A549 (cell line): ENCODE results near the gene HTRA3. TPM values are rescaled to one million over a fixed set of nuclear protein-coding genes. Genes with fewer than 3 reads are reported as not detected.

Source experiments
- ATAC-seq, 2 experiments: fragments of 200-7000 bp in 1 of 2; fragments of >200 bp in 1 of 2; cut with Nextera tagmentation in 1 of 2; cut with Tn5 transposase in 1 of 2; 3 replicates each; pipeline versions ENCODE4 v1.8.0 to v1.9.1; 2018 to 2020; ENCODE audit warnings: mild to moderate bottlenecking in 1 of 2, moderate library complexity in 1 of 2
- CTCF ChIA-PET: fragments of 300-600 bp; sonication (Branson Sonifier 250); formaldehyde crosslinking; extraction: SDS; loops from one replicate; lab custom pipeline; 2021; ENCODE audit warnings: antibody characterized with exemption, inconsistent platforms; lab: Yijun Ruan, JAX
- POLR2A ChIA-PET: fragments of 350-600 bp; formaldehyde crosslinking; extraction: SDS; loops from one replicate; lab custom pipeline; 2021; ENCODE audit warnings: antibody characterized with exemption, inconsistent platforms; lab: Yijun Ruan, JAX
- DNase-seq, 2 experiments: peaks; one replicate each; pipeline versions ENCODE4 v3.0.0 to v3.0.0-alpha.2; 2011 to 2016; ENCODE audit warnings: low read depth in 1 of 2, low spot score in 1 of 2
- FAIRE-seq: peaks from 2 replicates; lab custom pipeline; 2011; peaks lifted over from hg19 to GRCh38; lab: Jason Lieb, UNC
- H3K27ac ChIP-seq, 2 experiments: fragments of >200 bp; sonication (Bioruptor Twin); formaldehyde crosslinking; 3 replicates each; pipeline ENCODE4 v1.5.1; 2016 to 2017
- H3K4me1 ChIP-seq: fragments of >200 bp; sonication (Bioruptor Twin); formaldehyde crosslinking; 3 replicates; pipeline ENCODE4 v1.6.1; 2016
- H3K4me2 ChIP-seq: fragments of >200 bp; sonication (Bioruptor Twin); formaldehyde crosslinking; 3 replicates; pipeline ENCODE4 v1.6.1; 2016
- H3K4me3 ChIP-seq: fragments of >200 bp; sonication (Bioruptor Twin); formaldehyde crosslinking; 3 replicates; pipeline ENCODE4 v1.5.1; 2016
- H3K9me3 ChIP-seq: fragments of >200 bp; sonication (Bioruptor Twin); formaldehyde crosslinking; 3 replicates; pipeline ENCODE4 v1.6.1; 2016
- CBX8 ChIP-seq: fragments of 200-600 bp; sonication (generic); IDR thresholded peaks from 2 replicates; pipeline ENCODE4 v1.6.1; 2016
- CEBPB ChIP-seq, 2 experiments: fragments of >200 bp in 1 of 2; sonication (Bioruptor Twin) in 1 of 2; formaldehyde crosslinking in 1 of 2; IDR thresholded peaks; 2 replicates each; pipeline ENCODE4 v1.6.1; 2012 to 2016
- CHD2 ChIP-seq: fragments of 150-350 bp; IDR thresholded peaks from 2 replicates; pipeline ENCODE4 v1.6.1; 2014; ENCODE audit warnings: low read length; ENCODE audit not compliant: partially characterized antibody
- EHF ChIP-seq: fragments of 250-450 bp; sonication (Bioruptor Pico); IDR thresholded peaks from 2 replicates; pipeline ENCODE4 v1.5.0; 2020; ENCODE audit warnings: mild to moderate bottlenecking
- EP300 ChIP-seq, 2 experiments: fragments of >200 bp; sonication (Bioruptor Twin); formaldehyde crosslinking; IDR thresholded peaks; 2 replicates in 1 of 2; 3 replicates in 1 of 2; pipeline ENCODE4 v1.6.1; 2016 to 2017
- FOXS1 ChIP-seq: fragments of 250-450 bp; sonication (Bioruptor Pico); IDR thresholded peaks from 2 replicates; pipeline ENCODE4 v1.5.0; 2020; ENCODE audit warnings: mild to moderate bottlenecking, moderate library complexity
- GATA3 ChIP-seq: IDR thresholded peaks from 2 replicates; pipeline ENCODE4 v1.6.1; 2012; ENCODE audit warnings: borderline replicate concordance
- HOXB5 ChIP-seq: fragments of 250-450 bp; sonication (Bioruptor Pico); IDR thresholded peaks from 2 replicates; pipeline ENCODE4 v1.5.0; 2020; ENCODE audit warnings: mild to moderate bottlenecking, moderate library complexity
- KDM5A ChIP-seq: fragments of 200-600 bp; sonication (generic); IDR thresholded peaks from 2 replicates; pipeline ENCODE4 v1.6.1; 2016; ENCODE audit warnings: antibody characterized with exemption, mild to moderate bottlenecking
- NPAS2 ChIP-seq: fragments of 250-450 bp; sonication (Bioruptor Pico); IDR thresholded peaks from 2 replicates; pipeline ENCODE4 v1.8.0; 2022; ENCODE audit warnings: mild to moderate bottlenecking, moderate library complexity, borderline replicate concordance
- NR3C1 ChIP-seq: fragments of >200 bp; sonication (Bioruptor Twin); formaldehyde crosslinking; IDR thresholded peaks from 3 replicates; pipeline ENCODE4 v1.6.1; 2017
- PHF8 ChIP-seq: fragments of 200-600 bp; sonication (generic); IDR thresholded peaks from 2 replicates; pipeline ENCODE4 v1.6.1; 2016; ENCODE audit warnings: low read depth, mild to moderate bottlenecking, antibody characterized with exemption, moderate library complexity, borderline replicate concordance
- POLR2A ChIP-seq: IDR thresholded peaks from 2 replicates; pipeline ENCODE4 v1.6.1; 2012; ENCODE audit warnings: mild to moderate bottlenecking, low read length
- SMC3 ChIP-seq: fragments of >200 bp; sonication (Bioruptor Twin); formaldehyde crosslinking; IDR thresholded peaks from 3 replicates; pipeline ENCODE4 v1.6.1; 2018; ENCODE audit warnings: inconsistent platforms
- TFCP2L1 ChIP-seq: fragments of 250-450 bp; sonication (Bioruptor Pico); IDR thresholded peaks from 2 replicates; pipeline ENCODE4 v1.5.0; 2021; ENCODE audit warnings: mild to moderate bottlenecking
- ZC3H11A ChIP-seq: fragments of 450-650 bp; IDR thresholded peaks from 2 replicates; pipeline ENCODE4 v1.6.1; 2014; ENCODE audit warnings: antibody characterized with exemption, mild to moderate bottlenecking
- ZNF302 ChIP-seq: fragments of 250-450 bp; sonication (Bioruptor Pico); IDR thresholded peaks from 2 replicates; pipeline ENCODE4 v1.9.0; 2021; ENCODE audit warnings: inconsistent platforms, mild to moderate bottlenecking, moderate library complexity
- ZSCAN20 ChIP-seq: fragments of 250-450 bp; sonication (Bioruptor Pico); IDR thresholded peaks from 2 replicates; pipeline ENCODE4 v1.8.0; 2022; ENCODE audit warnings: mild to moderate bottlenecking, moderate library complexity
- WGBS: methylation state at CpG from one replicate; pipeline ENCODE4 v1.1.6; 2017; ENCODE audit errors: missing lambda C conversion rate; 5-methylcytosine and 5-hydroxymethylcytosine counted together
- polyA plus RNA-seq, 4 experiments: library from polyadenylated mRNA; depleted of rRNA in 3 of 4; stranded (reverse); fragments of >200 nt; fragmentation: RNase III in 1 of 4; extraction: RNeasy Plus Mini Kit Qiagen cat#74134 plus additional on column Dnase treatment in 1 of 4; gene quantifications; 2 replicates in 3 of 4; 3 replicates in 1 of 4; pipeline ENCODE4 v1.2.3, GENCODE V29; 2011 to 2017
- TF ChIP-seq, protein P1 (sequence below): fragments of >200 bp; sonication (Bioruptor Twin); formaldehyde crosslinking; IDR thresholded peaks from 3 replicates; pipeline ENCODE4 v1.5.1; 2016
- TF ChIP-seq, protein P2 (sequence below): fragments of 150-350 bp; IDR thresholded peaks from 2 replicates; pipeline ENCODE4 v1.6.1; 2014; ENCODE audit warnings: low read depth, mild to moderate bottlenecking, low read length
- TF ChIP-seq, protein P3 (sequence below): fragments of 250-450 bp; sonication (Bioruptor Pico); IDR thresholded peaks from 2 replicates; pipeline ENCODE4 v1.5.0; 2020; ENCODE audit warnings: low read depth, mild to moderate bottlenecking, moderate library complexity
- TF ChIP-seq, protein P4 (sequence below): fragments of >200 bp; sonication (Bioruptor Twin); formaldehyde crosslinking; IDR thresholded peaks from 2 replicates; pipeline ENCODE4 v1.6.1; 2016
- TF ChIP-seq, protein P5 (sequence below): fragments of 450-650 bp; IDR thresholded peaks from 2 replicates; pipeline ENCODE4 v1.6.1; 2014; ENCODE audit warnings: antibody characterized with exemption

The HTRA3 gene
- polyA plus RNA-seq, 2 of the 4 experiments (the other 2 are of a cell fraction): 4.6 to 7.4 TPM

DNA sequence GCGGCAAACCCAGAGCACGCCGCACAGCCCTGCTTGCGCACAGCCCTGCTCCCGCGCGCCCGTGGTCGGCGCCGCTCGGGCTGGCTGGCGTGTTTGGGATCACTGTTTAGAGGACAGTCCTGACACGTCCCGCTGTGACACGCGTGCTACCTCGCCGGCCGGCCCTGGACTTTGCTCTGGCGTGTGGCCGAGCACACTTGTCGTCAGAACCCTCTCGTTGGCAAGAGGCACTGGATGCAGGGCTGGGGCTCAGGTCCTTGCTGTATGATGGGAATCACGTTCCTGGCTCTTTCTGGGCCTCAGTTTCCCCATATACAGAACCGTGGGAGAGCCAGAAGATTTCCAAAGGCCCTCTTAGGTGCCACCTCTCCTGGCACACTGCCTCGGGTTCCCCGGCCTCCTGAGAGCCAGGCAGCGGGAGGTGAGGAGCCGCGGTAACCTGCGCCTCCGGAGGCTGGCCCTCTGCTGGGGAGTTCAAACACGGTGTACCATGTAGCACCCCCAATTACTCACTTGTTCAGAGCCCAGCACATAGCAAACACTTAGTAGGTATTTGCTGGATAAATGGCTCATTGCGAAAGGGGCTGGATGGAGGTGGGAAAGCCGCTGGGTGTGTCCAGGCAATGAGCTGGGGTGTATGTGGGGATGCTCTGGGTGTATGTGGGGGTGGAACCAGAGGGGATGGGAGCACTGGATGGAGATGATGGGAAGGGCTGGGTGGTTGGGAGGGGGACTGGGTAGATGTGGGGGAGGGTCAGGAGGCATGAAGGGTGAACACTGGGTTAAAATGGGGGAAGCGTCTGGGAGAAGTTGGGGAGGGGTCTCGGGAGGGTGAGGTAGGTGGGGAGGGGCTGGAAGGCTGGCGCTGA is 76.6 kb downstream of the HTRA3 start:
- 80% methylated on average over 16 of the region's 39 CpGs for WGBS
- ChIA-PET POLR2A (no interaction called here), CTCF (no interaction called here)
- H3K4me2 ChIP-seq: no peak overlapping the region
- no peak for DNase-seq
- H3K9me3 ChIP-seq: no peaks in the 10 kb centered on the region
- H3K27ac ChIP-seq: no peak overlapping the region
- no peak for ATAC-seq
- TF ChIP-seq GATA3: no peak
- no peak for TF ChIP-seq EP300 (IDR thresholded peaks at IDR 0.05)
- no peak for TF ChIP-seq HOXB5 (CRISPR knock-in tag)
- TF ChIP-seq SMC3: no peak
- TF ChIP-seq FOXS1 (CRISPR knock-in tag): no peak
- no peak for TF ChIP-seq ZC3H11A
- TF ChIP-seq, protein P1, sequence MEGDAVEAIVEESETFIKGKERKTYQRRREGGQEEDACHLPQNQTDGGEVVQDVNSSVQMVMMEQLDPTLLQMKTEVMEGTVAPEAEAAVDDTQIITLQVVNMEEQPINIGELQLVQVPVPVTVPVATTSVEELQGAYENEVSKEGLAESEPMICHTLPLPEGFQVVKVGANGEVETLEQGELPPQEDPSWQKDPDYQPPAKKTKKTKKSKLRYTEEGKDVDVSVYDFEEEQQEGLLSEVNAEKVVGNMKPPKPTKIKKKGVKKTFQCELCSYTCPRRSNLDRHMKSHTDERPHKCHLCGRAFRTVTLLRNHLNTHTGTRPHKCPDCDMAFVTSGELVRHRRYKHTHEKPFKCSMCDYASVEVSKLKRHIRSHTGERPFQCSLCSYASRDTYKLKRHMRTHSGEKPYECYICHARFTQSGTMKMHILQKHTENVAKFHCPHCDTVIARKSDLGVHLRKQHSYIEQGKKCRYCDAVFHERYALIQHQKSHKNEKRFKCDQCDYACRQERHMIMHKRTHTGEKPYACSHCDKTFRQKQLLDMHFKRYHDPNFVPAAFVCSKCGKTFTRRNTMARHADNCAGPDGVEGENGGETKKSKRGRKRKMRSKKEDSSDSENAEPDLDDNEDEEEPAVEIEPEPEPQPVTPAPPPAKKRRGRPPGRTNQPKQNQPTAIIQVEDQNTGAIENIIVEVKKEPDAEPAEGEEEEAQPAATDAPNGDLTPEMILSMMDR: no peak
- TF ChIP-seq PHF8: no peak
- TF ChIP-seq CHD2: no peak
- TF ChIP-seq NR3C1: no peak
- no peak for TF ChIP-seq KDM5A
- no peak for TF ChIP-seq POLR2A
- no peak for TF ChIP-seq ZNF302 (CRISPR knock-in tag)
- no peak for TF ChIP-seq CBX8
- TF ChIP-seq CEBPB (IDR thresholded peaks at IDR 0.05): no peak
- no peak for TF ChIP-seq TFCP2L1 (CRISPR knock-in tag)
- TF ChIP-seq, protein P2, sequence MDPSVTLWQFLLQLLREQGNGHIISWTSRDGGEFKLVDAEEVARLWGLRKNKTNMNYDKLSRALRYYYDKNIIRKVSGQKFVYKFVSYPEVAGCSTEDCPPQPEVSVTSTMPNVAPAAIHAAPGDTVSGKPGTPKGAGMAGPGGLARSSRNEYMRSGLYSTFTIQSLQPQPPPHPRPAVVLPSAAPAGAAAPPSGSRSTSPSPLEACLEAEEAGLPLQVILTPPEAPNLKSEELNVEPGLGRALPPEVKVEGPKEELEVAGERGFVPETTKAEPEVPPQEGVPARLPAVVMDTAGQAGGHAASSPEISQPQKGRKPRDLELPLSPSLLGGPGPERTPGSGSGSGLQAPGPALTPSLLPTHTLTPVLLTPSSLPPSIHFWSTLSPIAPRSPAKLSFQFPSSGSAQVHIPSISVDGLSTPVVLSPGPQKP: no peak
- TF ChIP-seq, all 56 proteins: peak for 0
- no peak for FAIRE-seq
- Histone ChIP-seq H3K4me3 (no peak overlapping the region), H3K4me1 (no peaks in the 10 kb centered on the region)

DNA sequence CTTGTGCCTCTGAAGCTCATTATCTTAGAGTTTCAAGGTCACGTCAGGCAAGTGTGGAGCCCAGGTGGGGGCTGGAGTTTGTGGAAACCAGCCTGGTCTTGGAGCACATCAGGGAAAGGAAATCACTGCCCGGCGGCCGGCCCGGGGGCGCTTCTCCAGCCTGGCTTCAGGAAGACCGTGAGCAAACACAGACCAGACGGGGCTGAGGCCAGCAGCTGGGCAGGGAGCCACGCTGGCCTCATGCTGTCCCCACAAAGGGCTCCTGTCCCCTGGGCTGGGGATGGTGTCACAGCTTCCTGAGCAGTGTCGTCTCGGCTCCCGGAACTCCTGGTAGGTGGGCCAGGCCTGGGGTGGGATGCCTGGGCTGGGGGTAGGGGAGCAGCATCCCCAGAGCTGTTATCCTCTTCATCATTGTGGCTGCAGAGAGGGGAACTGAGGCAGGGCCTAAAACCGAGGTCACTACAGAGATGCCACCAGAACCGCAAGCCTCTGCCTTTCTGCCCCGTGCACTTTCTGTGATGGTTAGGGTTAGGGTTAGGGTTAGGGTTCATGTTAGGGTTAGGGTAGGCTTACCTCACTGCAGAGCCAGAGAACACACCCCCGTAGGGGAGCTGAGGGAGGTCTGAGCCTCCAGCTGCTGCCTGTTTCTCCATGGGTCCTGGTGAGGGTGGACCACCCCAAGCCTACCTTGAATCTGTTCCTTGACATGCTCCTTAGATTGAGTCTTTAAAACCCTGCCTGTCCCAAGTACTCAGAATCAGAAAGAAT is 77.5 kb downstream of the HTRA3 start:
- Histone ChIP-seq H3K27ac (no peak overlapping the region), H3K4me1 (no peaks in the 10 kb centered on the region), H3K4me2 (no peak overlapping the region), H3K4me3 (no peak overlapping the region), H3K9me3 (no peaks in the 10 kb centered on the region)
- CTCF ChIA-PET: no interaction called here
- ATAC-seq (no peak), DNase-seq (no peak), FAIRE-seq (no peak)
- 56% methylated on average over 11 of the region's 16 CpGs for WGBS
- POLR2A ChIA-PET: no interaction called here
- TF ChIP-seq EP300 (IDR thresholded peaks at IDR 0.05) (no peak), ZSCAN20 (CRISPR knock-in tag) (no peak), POLR2A (no peak), NR3C1 (no peak), NPAS2 (CRISPR knock-in tag) (no peak), EHF (CRISPR knock-in tag) (no peak), FOXS1 (CRISPR knock-in tag) (no peak)
- TF ChIP-seq, protein P3, sequence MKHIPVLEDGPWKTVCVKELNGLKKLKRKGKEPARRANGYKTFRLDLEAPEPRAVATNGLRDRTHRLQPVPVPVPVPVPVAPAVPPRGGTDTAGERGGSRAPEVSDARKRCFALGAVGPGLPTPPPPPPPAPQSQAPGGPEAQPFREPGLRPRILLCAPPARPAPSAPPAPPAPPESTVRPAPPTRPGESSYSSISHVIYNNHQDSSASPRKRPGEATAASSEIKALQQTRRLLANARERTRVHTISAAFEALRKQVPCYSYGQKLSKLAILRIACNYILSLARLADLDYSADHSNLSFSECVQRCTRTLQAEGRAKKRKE (CRISPR knock-in tag): no peak
- TF ChIP-seq, protein P4, sequence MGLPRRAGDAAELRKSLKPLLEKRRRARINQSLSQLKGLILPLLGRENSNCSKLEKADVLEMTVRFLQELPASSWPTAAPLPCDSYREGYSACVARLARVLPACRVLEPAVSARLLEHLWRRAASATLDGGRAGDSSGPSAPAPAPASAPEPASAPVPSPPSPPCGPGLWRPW: no peak
- TF ChIP-seq, protein P5, sequence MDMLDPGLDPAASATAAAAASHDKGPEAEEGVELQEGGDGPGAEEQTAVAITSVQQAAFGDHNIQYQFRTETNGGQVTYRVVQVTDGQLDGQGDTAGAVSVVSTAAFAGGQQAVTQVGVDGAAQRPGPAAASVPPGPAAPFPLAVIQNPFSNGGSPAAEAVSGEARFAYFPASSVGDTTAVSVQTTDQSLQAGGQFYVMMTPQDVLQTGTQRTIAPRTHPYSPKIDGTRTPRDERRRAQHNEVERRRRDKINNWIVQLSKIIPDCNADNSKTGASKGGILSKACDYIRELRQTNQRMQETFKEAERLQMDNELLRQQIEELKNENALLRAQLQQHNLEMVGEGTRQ: no peak
